Thyroid gland (tissue), 4 donors: ENCODE data around the gene KIF25.

Source experiments
- CTCF ChIP-seq, 6 experiments: fragments of 200-600 bp in 3 of 6; fragments of 450-650 bp in 3 of 6; sonication (generic) in 3 of 6; IDR thresholded peaks; one replicate each; pipeline ENCODE4 v1.5.1; 2016 to 2019; ENCODE audit warnings: antibody characterized with exemption in 6 of 6, mild to moderate bottlenecking in 2 of 6, inconsistent platforms in 1 of 6, moderate library complexity in 1 of 6
- POLR2A ChIP-seq, 2 donors: fragments of 450-650 bp; IDR thresholded peaks; one replicate each; pipeline ENCODE4 v1.6.1; 2017; ENCODE audit warnings: antibody characterized with exemption in 2 of 2, mild to moderate bottlenecking in 2 of 2, moderate library complexity in 1 of 2

- TF ChIP-seq CTCF (IDR thresholded peaks at IDR 0.05) (no peak), POLR2A (IDR thresholded peaks at IDR 0.05) (no peak)
Measured at GRCh38 chr6:167947716-167948115, 49.8 kb upstream of the KIF25 start.
